Peyer's patch (tissue), 4 donors: ENCODE results near the gene LRRC75A. TPM values are rescaled to one million over a fixed set of nuclear protein-coding genes. Genes with fewer than 3 reads are reported as not detected.

ENCODE experiments used
- DNase-seq, 3 donors: peaks; one replicate each; pipeline ENCODE4 v3.0.0-alpha.2; 2017 to 2019
- H3K27ac ChIP-seq, 4 donors: fragments of 200-600 bp; sonication (generic); one replicate each; pipeline ENCODE4 v1.5.1; 2016 to 2019
- H3K27me3 ChIP-seq, 2 donors: fragments of 200-600 bp; sonication (generic); one replicate each; pipeline ENCODE4 v1.5.1; 2019
- H3K36me3 ChIP-seq, 3 donors: fragments of 200-600 bp; sonication (generic); one replicate each; pipeline ENCODE4 v1.5.1; 2016 to 2019
- H3K4me1 ChIP-seq, 4 donors: fragments of 200-600 bp; sonication (generic); one replicate each; pipeline ENCODE4 v1.5.1; 2016 to 2019
- H3K4me3 ChIP-seq, 4 donors: fragments of 200-600 bp; sonication (generic); 1 replicate in 3 of 4; 2 replicates in 1 of 4; pipeline ENCODE4 v1.5.1; 2016 to 2019; ENCODE audit warnings: mild to moderate bottlenecking in 1 of 4
- H3K9me3 ChIP-seq, 4 donors: fragments of 200-600 bp; sonication (generic); one replicate each; pipeline ENCODE4 v1.5.1; 2016 to 2019; ENCODE audit warnings: mild to moderate bottlenecking in 1 of 4
- POLR2A ChIP-seq, 2 donors: fragments of 450-650 bp; IDR thresholded peaks; one replicate each; pipeline ENCODE4 v1.5.1; 2017; ENCODE audit warnings: antibody characterized with exemption in 2 of 2, mild to moderate bottlenecking in 2 of 2, moderate library complexity in 2 of 2
- total RNA-seq, 4 donors: library from RNA; depleted of rRNA; stranded (reverse); fragments of >200 nt; gene quantifications; one replicate each; pipeline ENCODE4 v1.1.0, GENCODE V29; 2016
- TF ChIP-seq, protein P1 (sequence below), 6 experiments: fragments of 450-650 bp in 4 of 6; fragments of 200-600 bp in 2 of 6; sonication (generic) in 1 of 6; IDR thresholded peaks; one replicate each; pipeline ENCODE4 v1.5.1; 2017 to 2019; ENCODE audit warnings: antibody characterized with exemption in 6 of 6, mild to moderate bottlenecking in 3 of 6, moderate library complexity in 1 of 6

Gene LRRC75A
- total RNA-seq, 4 donors from 2014 or later = 48.7 to 213 (median 187) TPM

- Histone ChIP-seq H3K4me1 (no peaks in the 10 kb centered on the region), H3K4me3 (no peak overlapping the region), H3K9me3 (no peaks in the 10 kb centered on the region), H3K36me3 (peaks cover 0 to 23% (median 0%) of the 10 kb centered on the region in 3 donors), H3K27me3 (no peaks in the 10 kb centered on the region), H3K27ac (no peak overlapping the region)
- TF ChIP-seq, protein P1, sequence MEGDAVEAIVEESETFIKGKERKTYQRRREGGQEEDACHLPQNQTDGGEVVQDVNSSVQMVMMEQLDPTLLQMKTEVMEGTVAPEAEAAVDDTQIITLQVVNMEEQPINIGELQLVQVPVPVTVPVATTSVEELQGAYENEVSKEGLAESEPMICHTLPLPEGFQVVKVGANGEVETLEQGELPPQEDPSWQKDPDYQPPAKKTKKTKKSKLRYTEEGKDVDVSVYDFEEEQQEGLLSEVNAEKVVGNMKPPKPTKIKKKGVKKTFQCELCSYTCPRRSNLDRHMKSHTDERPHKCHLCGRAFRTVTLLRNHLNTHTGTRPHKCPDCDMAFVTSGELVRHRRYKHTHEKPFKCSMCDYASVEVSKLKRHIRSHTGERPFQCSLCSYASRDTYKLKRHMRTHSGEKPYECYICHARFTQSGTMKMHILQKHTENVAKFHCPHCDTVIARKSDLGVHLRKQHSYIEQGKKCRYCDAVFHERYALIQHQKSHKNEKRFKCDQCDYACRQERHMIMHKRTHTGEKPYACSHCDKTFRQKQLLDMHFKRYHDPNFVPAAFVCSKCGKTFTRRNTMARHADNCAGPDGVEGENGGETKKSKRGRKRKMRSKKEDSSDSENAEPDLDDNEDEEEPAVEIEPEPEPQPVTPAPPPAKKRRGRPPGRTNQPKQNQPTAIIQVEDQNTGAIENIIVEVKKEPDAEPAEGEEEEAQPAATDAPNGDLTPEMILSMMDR (IDR thresholded peaks at IDR 0.05) = peak in 4 of 6 experiments; percentile 50 to 80 (median 75)
- no peak for TF ChIP-seq POLR2A (IDR thresholded peaks at IDR 0.05)
- DNase-seq = peak; percentile 44 to 80 (median 80)
Measured at GRCh38 chr17:16428098-16428882, 63.7 kb downstream of the LRRC75A start.

GRCh38 chr17:16427020-16427419, 65.0 kb downstream of the LRRC75A start:
- Histone ChIP-seq H3K4me1 (no peaks in the 10 kb centered on the region), H3K36me3 (peaks cover 0 to 31% (median 0%) of the 10 kb centered on the region in 3 donors), H3K9me3 (no peaks in the 10 kb centered on the region), H3K27me3 (no peaks in the 10 kb centered on the region), H3K27ac (no peak overlapping the region), H3K4me3 (no peak overlapping the region)
- TF ChIP-seq, protein P1 (IDR thresholded peaks at IDR 0.05) = no peak
- TF ChIP-seq POLR2A (IDR thresholded peaks at IDR 0.05) = no peak
- DNase-seq = no peak

- H3K27me3 ChIP-seq = no peaks in the 10 kb centered on the region
- H3K4me1 ChIP-seq = no peaks in the 10 kb centered on the region
- no peaks in the 10 kb centered on the region for H3K9me3 ChIP-seq
- DNase-seq = no peak
- no peak overlapping the region for H3K4me3 ChIP-seq
- TF ChIP-seq, protein P1 (IDR thresholded peaks at IDR 0.05) = no peak
- TF ChIP-seq POLR2A (IDR thresholded peaks at IDR 0.05) = no peak
- peaks cover 0 to 31% (median 0%) of the 10 kb centered on the region in 3 donors for H3K36me3 ChIP-seq
- H3K27ac ChIP-seq = no peak overlapping the region
Measured at GRCh38 chr17:16425698-16426659, 66.0 kb downstream of the LRRC75A start.

DNA sequence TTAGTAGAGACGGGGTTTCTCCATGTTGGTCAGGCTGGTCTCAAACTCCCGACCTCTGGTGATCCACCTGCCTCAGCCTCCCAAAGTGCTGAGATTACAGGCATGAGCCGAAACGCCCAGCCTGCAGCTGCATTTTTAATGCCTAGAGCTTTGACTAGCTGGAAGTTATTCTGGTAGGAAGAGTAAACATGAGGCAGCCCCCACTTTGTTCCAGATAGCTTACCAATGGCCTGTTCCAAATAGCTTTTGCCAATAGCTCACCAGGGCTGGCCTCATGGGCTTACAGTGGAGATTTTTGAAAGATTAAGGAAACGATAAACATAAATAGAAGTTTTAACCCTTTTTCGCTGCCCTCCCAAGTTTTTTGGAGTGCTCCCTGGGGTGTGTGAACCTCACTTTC, 66.8 kb downstream of the LRRC75A start:
- Histone ChIP-seq H3K36me3 (peaks cover 0 to 31% (median 0%) of the 10 kb centered on the region in 3 donors), H3K4me1 (peaks cover 0 to 1% (median 0%) of the 10 kb centered on the region in 4 donors), H3K9me3 (no peaks in the 10 kb centered on the region), H3K27me3 (no peaks in the 10 kb centered on the region), H3K27ac (no peak overlapping the region), H3K4me3 (no peak overlapping the region)
- no peak for DNase-seq
- TF ChIP-seq, protein P1 (IDR thresholded peaks at IDR 0.05) = no peak
- TF ChIP-seq POLR2A (IDR thresholded peaks at IDR 0.05) = no peak

DNA sequence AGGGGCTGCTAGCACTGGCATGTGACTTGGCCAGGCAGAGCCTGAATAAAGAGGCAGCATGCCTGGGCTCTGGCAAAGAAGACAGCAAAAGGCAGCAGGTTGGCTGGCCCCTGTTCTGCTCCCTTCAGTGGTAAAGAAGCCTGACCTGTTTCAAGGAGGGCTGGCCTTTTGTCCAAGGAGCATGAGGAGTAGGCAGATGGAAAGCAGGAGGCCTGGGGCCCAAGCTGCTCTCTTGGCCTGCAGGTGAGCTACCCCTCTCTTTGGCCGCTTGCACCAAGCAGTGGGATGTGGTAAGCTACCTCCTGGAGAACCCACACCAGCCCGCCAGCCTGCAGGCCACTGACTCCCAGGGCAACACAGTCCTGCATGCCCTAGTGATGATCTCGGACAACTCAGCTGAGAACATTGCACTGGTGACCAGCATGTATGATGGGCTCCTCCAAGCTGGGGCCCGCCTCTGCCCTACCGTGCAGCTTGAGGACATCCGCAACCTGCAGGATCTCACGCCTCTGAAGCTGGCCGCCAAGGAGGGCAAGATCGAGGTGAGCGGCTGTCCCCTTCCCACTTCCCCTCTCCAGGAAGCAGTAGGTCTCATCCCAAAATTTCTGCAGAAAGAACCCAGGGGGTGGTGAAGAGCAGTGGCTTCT, 68.6 kb downstream of the LRRC75A start:
- Histone ChIP-seq H3K9me3 (no peaks in the 10 kb centered on the region), H3K36me3 (peaks cover 0 to 31% (median 0%) of the 10 kb centered on the region in 3 donors), H3K4me3 (no peak overlapping the region), H3K4me1 (peaks cover 0 to 18% (median 7%) of the 10 kb centered on the region in 4 donors), H3K27me3 (no peaks in the 10 kb centered on the region), H3K27ac (no peak overlapping the region)
- TF ChIP-seq, protein P1 (IDR thresholded peaks at IDR 0.05) = no peak
- no peak for TF ChIP-seq POLR2A (IDR thresholded peaks at IDR 0.05)
- no peak for DNase-seq
